Fibroblast of lung (primary cell): Measurements from ENCODE around the gene SULF2.

Experiments used
- EZH2 ChIP-seq: IDR thresholded peaks from 2 replicates; pipeline ENCODE4 v1.5.1; 2012; ENCODE audit warnings: low read length, control low read depth, mild to moderate bottlenecking; ENCODE audit errors: missing control alignments
- TF ChIP-seq, protein P1 (sequence below), 2 donors: IDR thresholded peaks in 1 of 2; conservative IDR thresholded peaks in 1 of 2; 1 replicate in 1 of 2; 2 replicates in 1 of 2; pipeline ENCODE4 v1.5.1; 2011 to 2012; ENCODE audit warnings: low read length in 2 of 2, control low read depth in 1 of 2, inconsistent platforms in 1 of 2, low read depth in 1 of 2, mild to moderate bottlenecking in 1 of 2

DNA sequence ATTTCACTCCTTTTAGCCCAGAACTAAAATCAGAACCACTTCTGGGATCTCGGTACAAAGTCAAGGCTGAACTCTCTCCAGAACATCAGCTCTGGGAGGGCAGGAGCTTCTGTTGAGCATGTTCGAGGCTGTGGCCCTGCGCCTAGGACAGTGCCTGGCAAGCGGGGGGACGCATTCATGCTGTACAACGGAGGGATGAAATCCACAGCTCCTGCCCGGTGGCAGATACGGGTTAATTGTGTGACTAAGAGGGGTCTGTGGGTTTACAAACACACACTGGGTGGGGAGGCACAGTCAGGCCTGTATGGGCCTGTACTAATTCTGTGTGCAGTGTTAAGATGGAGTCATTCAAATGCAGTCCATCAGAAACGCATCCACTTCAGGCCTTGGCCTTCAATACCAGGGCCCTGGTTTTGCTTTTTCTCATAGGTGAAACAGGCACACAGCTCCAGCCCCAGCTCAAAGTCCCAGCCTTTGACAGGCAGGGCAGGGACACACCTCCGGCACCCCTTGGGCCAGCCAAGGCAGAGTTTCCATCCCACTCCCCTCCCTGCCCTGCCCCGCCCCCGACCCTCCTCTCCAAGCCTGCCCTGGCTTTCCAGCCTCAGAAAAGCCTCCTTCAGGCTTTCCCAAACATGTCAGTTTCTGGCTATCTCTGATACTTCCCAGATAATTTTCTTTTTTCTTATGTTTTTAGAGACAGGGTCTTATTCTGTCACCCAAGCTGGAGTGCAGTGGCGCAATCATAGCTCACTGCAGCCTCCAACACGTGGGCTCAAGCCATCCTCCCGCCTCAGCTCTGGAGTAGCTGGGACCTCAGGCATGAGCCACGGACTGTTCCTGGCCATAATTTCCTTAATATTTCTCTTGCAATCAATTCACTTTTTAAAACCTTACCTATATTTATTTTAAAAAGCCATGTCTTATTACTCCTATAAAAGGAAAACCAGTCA, 109.8 kb downstream of the SULF2 start:
- TF ChIP-seq, protein P1, sequence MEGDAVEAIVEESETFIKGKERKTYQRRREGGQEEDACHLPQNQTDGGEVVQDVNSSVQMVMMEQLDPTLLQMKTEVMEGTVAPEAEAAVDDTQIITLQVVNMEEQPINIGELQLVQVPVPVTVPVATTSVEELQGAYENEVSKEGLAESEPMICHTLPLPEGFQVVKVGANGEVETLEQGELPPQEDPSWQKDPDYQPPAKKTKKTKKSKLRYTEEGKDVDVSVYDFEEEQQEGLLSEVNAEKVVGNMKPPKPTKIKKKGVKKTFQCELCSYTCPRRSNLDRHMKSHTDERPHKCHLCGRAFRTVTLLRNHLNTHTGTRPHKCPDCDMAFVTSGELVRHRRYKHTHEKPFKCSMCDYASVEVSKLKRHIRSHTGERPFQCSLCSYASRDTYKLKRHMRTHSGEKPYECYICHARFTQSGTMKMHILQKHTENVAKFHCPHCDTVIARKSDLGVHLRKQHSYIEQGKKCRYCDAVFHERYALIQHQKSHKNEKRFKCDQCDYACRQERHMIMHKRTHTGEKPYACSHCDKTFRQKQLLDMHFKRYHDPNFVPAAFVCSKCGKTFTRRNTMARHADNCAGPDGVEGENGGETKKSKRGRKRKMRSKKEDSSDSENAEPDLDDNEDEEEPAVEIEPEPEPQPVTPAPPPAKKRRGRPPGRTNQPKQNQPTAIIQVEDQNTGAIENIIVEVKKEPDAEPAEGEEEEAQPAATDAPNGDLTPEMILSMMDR (conservative IDR thresholded peaks at IDR 0.05 in 1 of 2, IDR thresholded peaks at IDR 0.05 in 1 of 2; ENCODE audit: low read depth in 1 of 2, low read length in 2 of 2) = no peak
- TF ChIP-seq EZH2 = no peak
